ENCODE results near the gene SPINT1.

SPINT1 gene

GRCh38 chr15:40843885-40844695 is at the start of gene SPINT1:
SPINT1 (plus strand) TSS chr15:40844048; CDS start chr15:40844555, 507 bp downstream.
- peak; percentile 60 to 77 for DNase-seq (ENCODE audit: low read depth in 2 of 2)

- no peak for DNase-seq (ENCODE audit: low read depth in 2 of 2)
Observed at GRCh38 chr15:40796041-40796440, 47.8 kb upstream of the SPINT1 start.

- no peak for DNase-seq (ENCODE audit: low read depth in 2 of 2)
Observed at GRCh38 chr15:40796512-40796911, 47.3 kb upstream of the SPINT1 start.

- DNase-seq (ENCODE audit: low read depth in 2 of 2) = no peak
Observed at GRCh38 chr15:40799523-40799922, 44.3 kb upstream of the SPINT1 start.

- no peak for DNase-seq (ENCODE audit: low read depth in 2 of 2)
Observed at GRCh38 chr15:40803076-40803475, 40.8 kb upstream of the SPINT1 start.

GRCh38 chr15:40803688-40804087 is 40.2 kb upstream of the SPINT1 start:
- DNase-seq (ENCODE audit: low read depth in 2 of 2) = no peak

GRCh38 chr15:40806672-40807027 is 37.2 kb upstream of the SPINT1 start:
- DNase-seq (ENCODE audit: low read depth in 2 of 2) = no peak

- peak; percentile 90 to 93 for DNase-seq (ENCODE audit: low read depth in 2 of 2)
Observed at GRCh38 chr15:40807028-40807887, 36.6 kb upstream of the SPINT1 start, which contains the start of the genes DNAJC17 and ZFYVE19. DNAJC17 (minus strand) TSS chr15:40807473; CDS start chr15:40807446, 27 bp downstream. ZFYVE19 (plus strand) TSS chr15:40807089; CDS start chr15:40807590, 501 bp downstream.

- DNase-seq (ENCODE audit: low read depth in 2 of 2) = no peak
Observed at GRCh38 chr15:40807888-40808461, 35.9 kb upstream of the SPINT1 start.

GRCh38 chr15:40808861-40809450 is 34.9 kb upstream of the SPINT1 start:
- no peak for DNase-seq (ENCODE audit: low read depth in 2 of 2)

- DNase-seq (ENCODE audit: low read depth in 2 of 2) = no peak
Observed at GRCh38 chr15:40812721-40813425, 31.0 kb upstream of the SPINT1 start.

GRCh38 chr15:40815042-40815698 is 28.7 kb upstream of the SPINT1 start:
- no peak for DNase-seq (ENCODE audit: low read depth in 2 of 2)

GRCh38 chr15:40819048-40819447 is 24.8 kb upstream of the SPINT1 start:
- DNase-seq (ENCODE audit: low read depth in 2 of 2) = no peak

GRCh38 chr15:40821195-40821594 is 22.7 kb upstream of the SPINT1 start:
- DNase-seq (ENCODE audit: low read depth in 2 of 2) = no peak

GRCh38 chr15:40823572-40824343 is 20.1 kb upstream of the SPINT1 start:
- DNase-seq (ENCODE audit: low read depth in 2 of 2) = no peak

- DNase-seq (ENCODE audit: low read depth in 2 of 2) = no peak
Observed at GRCh38 chr15:40825661-40826422, 18.0 kb upstream of the SPINT1 start.

- DNase-seq (ENCODE audit: low read depth in 2 of 2) = no peak
Observed at GRCh38 chr15:40826423-40827075, 17.3 kb upstream of the SPINT1 start.

GRCh38 chr15:40828447-40829036 is 15.3 kb upstream of the SPINT1 start, which contains the start of gene PPP1R14D:
PPP1R14D (minus strand) TSS chr15:40828708; CDS start chr15:40828641, 67 bp downstream.
- DNase-seq (ENCODE audit: low read depth in 2 of 2) = no peak

All from stimulated activated CD8-positive, alpha-beta memory T cell treated with anti-CD3 and anti-CD28 coated beads, Interleukin-7, amount 100 ng/mL, for 4 hours (primary cell).